Stimulated activated CD8-positive, alpha-beta memory T cell treated with anti-CD3 and anti-CD28 coated beads, Interleukin-4, amount 100 ng/mL, for 4 hours (primary cell): ENCODE measurements around the gene KCTD3.

Source experiments
- DNase-seq, 2 donors: peaks; one replicate each; pipeline ENCODE4 v3.0.0-alpha.2; 2020; ENCODE audit warnings: low read depth in 2 of 2, low spot score in 1 of 2

KCTD3 gene

DNA sequence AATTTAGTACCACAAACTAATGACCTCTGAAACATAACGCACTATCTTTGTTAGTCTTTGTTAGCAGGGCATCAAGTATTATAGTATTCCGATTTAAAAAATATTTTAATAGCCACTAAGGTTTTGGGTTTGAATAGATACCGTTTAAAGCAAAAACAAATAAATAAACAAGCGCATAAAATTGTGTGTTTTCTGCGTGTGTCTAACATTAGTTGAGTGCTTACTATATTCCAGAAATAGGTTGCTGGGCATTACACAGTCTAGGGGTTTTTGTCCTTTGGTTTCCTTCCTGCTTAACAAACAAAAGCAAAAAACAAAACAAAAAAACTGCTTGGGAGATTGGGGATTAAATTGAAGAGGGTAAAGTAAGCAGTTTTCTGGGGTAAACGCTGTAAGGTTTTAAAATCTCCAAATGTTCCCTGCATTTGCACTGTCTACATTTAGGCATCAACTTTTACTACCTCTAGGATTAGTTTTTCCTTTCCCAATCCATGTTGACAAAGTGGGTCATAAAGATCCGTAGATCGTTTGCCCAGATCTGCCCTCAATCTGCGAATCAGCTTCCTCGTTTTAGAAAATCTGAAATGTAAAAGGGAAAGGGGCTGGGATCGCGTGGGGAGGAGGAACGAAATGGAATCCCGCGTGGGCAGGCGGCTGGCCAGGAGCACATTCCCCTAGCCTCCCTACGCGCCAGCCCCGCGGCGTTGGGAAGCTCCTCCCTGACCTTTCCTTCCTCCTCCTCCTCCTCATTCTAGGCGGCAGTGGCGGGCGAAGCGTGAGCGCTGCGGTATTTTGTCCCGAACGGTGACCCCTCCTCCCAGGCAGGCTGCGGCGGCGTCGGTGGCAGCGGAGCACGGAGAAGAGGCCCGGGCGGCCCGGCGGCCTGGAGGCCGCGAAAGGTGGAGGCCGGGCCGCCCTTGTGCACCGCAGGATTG, at the start of gene KCTD3:
Gene KCTD3, plus strand, starts transcription at position 749 of the 935 bp plus-strand sequence. CDS start 382 bp downstream, outside the sequence.
- DNase-seq = no peak

- DNase-seq = no peak
Measured at GRCh38 chr1:215517441-215517891, 49.6 kb upstream of the KCTD3 start.

DNA sequence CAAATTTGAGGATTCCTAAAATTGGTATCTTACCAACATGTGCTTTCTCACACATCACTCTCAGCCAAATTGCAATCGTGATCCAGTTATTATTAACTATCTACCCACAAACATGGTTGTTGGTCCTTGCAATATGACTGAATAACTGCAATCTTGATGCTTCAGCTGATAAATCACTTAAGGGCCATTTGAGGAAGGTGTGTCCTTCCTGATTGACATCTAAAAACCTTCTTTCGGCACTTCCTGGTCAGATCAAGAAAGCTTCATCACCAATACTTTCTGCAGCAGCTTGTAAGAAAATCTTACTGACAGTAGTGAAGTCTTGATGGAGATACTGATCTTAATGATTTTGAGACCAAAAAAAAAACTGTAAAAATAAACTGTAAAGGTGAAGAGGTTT, 48.5 kb upstream of the KCTD3 start:
- no peak for DNase-seq

- no peak for DNase-seq
Measured at GRCh38 chr1:215521279-215521678, 45.8 kb upstream of the KCTD3 start.

DNA sequence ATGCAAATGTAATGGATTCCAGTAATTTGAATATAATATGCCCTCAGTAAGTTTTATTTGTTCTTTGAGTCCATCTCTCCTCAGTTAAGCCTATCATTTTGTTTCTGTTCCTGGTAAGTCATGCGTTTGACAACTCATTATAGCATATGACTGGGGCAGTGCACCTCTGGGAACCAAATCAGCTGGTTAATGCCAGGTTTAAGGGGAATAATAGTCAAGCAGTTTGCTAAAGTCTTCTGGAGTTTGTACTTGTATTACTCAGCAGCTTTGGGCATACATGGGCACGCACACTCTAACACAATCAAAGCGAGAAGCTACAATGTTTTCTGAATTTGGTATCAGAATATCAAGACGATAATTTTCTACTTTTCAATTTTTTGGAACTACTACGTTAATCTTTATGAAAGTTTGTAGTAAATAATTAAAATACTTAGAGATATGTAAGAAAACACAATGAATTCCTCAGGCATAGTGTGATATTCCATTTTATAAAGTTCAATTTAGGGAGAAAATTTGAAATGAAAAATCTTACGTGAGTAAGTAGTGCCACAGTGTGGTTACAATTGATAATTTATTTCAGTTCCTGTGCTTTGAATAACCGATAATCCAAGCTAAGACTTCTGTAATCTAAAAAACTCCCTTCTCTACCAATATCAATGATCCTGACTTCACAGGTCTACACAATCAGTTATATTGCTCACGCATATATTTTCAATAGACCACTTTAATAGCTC, 43.8 kb upstream of the KCTD3 start:
- DNase-seq = no peak

GRCh38 chr1:215523906-215524305, 43.2 kb upstream of the KCTD3 start:
- no peak for DNase-seq

DNA sequence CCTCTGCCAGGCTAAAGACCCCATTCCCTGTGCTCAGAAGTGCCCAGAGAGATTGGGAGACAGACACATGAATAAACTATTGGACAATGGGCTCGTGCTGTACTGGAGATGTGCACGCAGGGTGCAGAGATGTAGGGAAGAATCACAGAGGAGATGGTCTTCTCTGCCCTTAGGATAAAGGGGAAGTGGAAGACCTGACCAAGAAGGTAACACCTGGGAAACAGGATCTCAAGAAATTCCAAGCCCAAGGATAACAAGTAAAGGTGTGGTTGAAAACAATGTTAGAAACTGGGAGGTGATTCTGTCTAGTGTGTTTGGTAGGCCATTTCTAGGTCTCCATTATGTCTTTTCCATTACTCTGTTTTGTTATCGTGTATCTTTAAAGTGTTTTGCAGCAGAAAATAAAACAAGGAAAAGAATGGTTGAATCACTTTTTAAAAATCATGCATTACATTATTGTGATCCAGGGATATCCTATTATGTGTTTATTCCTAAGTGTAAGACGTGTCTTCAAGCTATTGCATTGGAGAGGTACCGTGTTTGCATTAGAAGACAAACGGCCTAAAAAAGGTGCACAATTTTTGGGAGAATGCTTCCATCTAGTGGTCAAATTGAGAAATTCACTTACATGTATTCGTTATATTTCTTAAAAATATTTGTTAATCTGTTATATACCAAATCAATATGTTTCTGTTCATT, 40.8 kb upstream of the KCTD3 start:
- no peak for DNase-seq

DNA sequence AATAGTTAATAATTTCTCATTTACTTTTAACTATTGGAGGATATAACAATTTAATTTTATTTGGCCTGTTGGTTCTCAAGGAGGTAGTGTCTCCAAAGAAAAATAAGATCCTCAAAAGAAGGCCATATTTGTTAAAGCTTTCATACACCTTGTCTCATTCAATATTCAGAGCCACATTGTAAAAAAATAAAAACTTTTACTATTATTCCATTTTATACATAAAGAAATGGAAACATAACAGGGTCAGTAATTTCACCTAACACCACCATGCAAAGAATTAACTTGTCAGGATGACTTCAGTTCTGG, 40.3 kb upstream of the KCTD3 start:
- no peak for DNase-seq

- DNase-seq = no peak
Measured at GRCh38 chr1:215529111-215529510, 38.0 kb upstream of the KCTD3 start.

- no peak for DNase-seq
Measured at GRCh38 chr1:215529571-215529970, 37.5 kb upstream of the KCTD3 start.

DNA sequence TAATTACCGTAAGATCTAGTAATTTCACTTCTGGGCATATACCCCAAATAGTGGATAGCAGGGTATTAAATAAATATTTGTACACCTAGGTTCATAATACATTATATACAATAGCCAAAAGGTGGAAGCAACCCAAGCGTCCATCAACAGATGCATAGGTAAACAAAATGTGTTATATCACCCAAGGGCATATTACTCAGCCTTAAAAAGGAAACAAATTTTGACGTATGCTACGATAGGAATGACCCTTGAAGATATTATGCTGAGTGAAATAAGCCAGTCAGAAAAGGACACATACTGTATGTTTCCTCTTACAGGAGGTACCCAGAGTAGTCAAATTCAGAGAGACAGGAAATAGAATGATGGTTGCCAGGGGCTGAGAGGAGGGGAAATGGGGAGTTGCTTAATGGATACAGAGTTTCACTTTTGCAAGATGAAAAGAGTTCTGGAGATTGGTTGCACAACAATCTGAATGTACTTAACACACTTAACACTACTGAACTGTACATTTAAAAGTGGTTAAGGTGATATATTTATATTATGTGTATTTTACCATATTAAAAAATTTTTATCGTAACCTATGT, 36.6 kb upstream of the KCTD3 start:
- no peak for DNase-seq

DNA sequence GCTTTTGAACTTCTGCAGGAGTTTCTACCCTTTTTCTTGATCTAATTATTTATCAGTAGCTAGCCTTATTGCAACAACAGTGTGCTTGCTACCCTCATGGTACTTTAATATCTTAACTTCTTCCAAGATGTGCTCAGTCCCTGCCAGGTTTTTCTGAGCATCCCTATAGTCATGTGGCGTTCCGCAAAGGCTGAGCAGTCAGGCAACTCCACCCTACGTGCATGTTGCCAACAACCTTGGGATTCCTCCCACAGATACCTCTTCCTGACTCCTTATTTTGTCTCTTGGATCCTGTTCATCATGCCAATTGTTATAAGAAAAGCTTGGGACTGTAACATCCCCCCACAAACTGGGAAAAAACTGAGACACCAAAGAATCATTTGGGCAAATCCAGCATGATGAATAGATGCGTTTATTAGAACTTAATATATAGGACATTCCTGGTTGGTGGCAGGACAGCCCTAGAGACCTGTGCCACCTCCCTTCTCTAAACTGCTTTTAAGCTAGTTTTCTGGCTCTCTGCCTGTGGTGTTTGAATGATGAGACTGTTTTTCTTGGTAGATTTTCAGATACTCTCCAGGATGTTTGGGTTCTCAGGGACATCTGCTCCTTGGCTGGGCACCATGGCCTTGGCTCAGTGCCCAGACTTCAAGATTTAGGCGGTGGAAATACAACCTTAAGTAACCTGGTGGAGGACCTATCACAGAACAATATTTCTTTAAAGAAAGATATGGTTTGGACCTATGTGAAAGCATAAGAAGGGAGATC, 27.1 kb upstream of the KCTD3 start:
- DNase-seq = no peak

GRCh38 chr1:215542301-215542700, 24.8 kb upstream of the KCTD3 start:
- no peak for DNase-seq

- no peak for DNase-seq
Measured at GRCh38 chr1:215543191-215543606, 23.9 kb upstream of the KCTD3 start.

GRCh38 chr1:215543806-215544205, 23.3 kb upstream of the KCTD3 start:
- DNase-seq = no peak

DNA sequence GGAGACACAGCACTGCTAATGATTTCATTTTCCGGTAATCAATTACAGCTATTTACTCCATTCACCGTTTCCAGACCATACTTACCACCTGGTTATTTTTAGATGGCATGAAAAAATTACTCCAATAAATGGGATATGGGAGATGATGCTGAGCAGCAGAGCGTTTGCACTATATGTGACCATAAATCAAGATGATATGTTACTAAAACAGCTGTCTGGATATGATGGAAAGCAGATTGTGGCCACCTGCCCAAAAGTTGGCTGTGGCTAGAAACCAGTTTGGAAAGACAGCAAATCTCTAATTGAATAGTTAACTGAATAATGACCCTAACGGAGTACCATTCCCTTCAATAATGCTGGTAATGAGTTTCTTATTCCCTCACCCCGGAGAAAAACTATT, 22.5 kb upstream of the KCTD3 start:
- no peak for DNase-seq

DNA sequence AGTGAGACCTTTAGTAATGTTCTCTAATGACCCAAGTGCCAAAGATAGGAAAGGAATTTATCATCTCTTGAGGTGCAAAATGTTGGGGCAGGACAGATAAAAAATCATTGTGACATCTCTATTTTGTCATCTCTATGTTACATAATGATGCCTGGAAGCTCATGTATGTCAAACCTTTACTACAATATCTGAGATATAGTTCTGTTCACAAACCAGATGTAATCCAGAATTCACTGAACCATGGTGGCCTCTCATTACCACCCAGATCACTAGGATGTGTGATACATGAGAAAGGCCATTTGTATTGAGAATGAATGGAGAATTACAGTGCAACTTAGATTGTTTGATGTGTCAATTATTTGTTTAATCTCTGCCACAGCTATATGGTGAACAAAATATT, 22.0 kb upstream of the KCTD3 start:
- DNase-seq = no peak

- no peak for DNase-seq
Measured at GRCh38 chr1:215547011-215547410, 20.1 kb upstream of the KCTD3 start.

- no peak for DNase-seq
Measured at GRCh38 chr1:215551806-215552205, 15.3 kb upstream of the KCTD3 start.

- DNase-seq = no peak
Measured at GRCh38 chr1:215554865-215555264, 12.2 kb upstream of the KCTD3 start.

- no peak for DNase-seq
Measured at GRCh38 chr1:215555531-215555930, 11.6 kb upstream of the KCTD3 start.
